Measurements from ENCODE around the gene TOP1.

Gene TOP1

DNA sequence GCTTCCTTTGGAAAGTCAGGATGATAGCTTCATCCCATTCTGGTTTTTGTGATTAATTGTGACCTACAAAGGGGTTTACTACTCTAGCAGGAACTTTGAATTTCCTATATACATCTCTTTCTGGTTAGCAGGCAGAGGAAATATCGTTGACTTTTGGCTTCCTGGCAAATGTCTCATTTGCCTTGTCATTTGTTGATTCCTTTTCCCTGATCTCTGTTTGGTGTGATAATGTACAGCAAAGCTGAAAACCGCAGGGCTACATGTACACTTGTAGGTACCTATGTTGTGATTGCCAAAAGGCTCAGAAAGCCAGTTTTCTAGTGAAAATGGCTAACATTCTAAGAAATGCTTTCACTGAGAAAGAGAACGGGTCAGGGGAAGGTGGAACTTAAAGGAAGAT is 44.3 kb downstream of the TOP1 start:
- Histone ChIP-seq H3K4me2 (ENCODE audit: low read length) (no peak overlapping the region), H3F3A (ENCODE audit: control insufficient read depth, insufficient read depth) (no peaks in the 10 kb centered on the region), H3K9me2 (replicated peaks; ENCODE audit: control insufficient read depth, low read length) (no peaks in the 10 kb centered on the region), H3K9me3 (ENCODE audit: control insufficient read depth, insufficient read depth, low read length) (no peaks in the 10 kb centered on the region), H3K36me3 (ENCODE audit: control insufficient read depth, low read length) (peaks cover 80% of the 10 kb centered on the region), H4K20me1 (ENCODE audit: control insufficient read depth, insufficient read depth, low read depth, low read length) (no peaks in the 10 kb centered on the region), H3K27me3 (ENCODE audit: control insufficient read depth, low read length) (no peaks in the 10 kb centered on the region), H3K79me2 (ENCODE audit: control insufficient read depth, low read length) (peaks cover 93% of the 10 kb centered on the region), H3K4me1 (ENCODE audit: control insufficient read depth, low read length) (peaks cover 29% of the 10 kb centered on the region), H3K27ac (ENCODE audit: low read depth, low read length) (no peak overlapping the region), H3K4me3 (ENCODE audit: low read length) (no peak overlapping the region)
- TF ChIP-seq, protein P1, sequence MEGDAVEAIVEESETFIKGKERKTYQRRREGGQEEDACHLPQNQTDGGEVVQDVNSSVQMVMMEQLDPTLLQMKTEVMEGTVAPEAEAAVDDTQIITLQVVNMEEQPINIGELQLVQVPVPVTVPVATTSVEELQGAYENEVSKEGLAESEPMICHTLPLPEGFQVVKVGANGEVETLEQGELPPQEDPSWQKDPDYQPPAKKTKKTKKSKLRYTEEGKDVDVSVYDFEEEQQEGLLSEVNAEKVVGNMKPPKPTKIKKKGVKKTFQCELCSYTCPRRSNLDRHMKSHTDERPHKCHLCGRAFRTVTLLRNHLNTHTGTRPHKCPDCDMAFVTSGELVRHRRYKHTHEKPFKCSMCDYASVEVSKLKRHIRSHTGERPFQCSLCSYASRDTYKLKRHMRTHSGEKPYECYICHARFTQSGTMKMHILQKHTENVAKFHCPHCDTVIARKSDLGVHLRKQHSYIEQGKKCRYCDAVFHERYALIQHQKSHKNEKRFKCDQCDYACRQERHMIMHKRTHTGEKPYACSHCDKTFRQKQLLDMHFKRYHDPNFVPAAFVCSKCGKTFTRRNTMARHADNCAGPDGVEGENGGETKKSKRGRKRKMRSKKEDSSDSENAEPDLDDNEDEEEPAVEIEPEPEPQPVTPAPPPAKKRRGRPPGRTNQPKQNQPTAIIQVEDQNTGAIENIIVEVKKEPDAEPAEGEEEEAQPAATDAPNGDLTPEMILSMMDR (IDR thresholded peaks at IDR 0.05; ENCODE audit: low read depth, low read length, poor library complexity, severe bottlenecking) = no peak
- no peak for TF ChIP-seq EZH2phosphoT487 (IDR thresholded peaks at IDR 0.05; ENCODE audit: borderline replicate concordance, low read length)

DNA sequence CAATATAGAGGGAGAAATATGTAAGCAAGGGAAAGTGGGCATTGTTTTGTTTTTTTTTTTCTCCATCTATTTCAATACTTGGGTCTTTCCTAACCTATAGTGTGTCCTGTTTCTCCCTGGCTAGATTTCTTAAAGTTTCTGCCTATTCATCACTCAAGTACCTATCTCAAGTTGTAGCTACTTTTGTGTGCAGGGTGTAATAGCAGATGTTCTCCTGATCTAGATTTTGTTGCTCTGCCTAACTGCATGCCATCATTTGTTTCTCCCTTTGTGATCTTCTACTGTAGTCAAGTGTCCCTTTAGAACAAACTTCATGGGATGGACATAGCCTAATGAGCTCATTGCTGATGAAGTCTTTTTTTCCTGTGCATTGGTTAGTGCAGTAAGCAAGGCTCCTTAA is 45.8 kb downstream of the TOP1 start:
- no peaks in the 10 kb centered on the region for H3F3A ChIP-seq (ENCODE audit: control insufficient read depth, insufficient read depth)
- H3K4me3 ChIP-seq (ENCODE audit: low read length) = no peak overlapping the region
- no peak overlapping the region for H3K4me2 ChIP-seq (ENCODE audit: low read length)
- H3K4me1 ChIP-seq (ENCODE audit: control insufficient read depth, low read length) = peaks cover 33% of the 10 kb centered on the region
- H3K27me3 ChIP-seq (ENCODE audit: control insufficient read depth, low read length) = no peaks in the 10 kb centered on the region
- H3K79me2 ChIP-seq (ENCODE audit: control insufficient read depth, low read length) = peaks cover 87% of the 10 kb centered on the region
- TF ChIP-seq EZH2phosphoT487 (IDR thresholded peaks at IDR 0.05; ENCODE audit: borderline replicate concordance, low read length) = no peak
- TF ChIP-seq, protein P1 (IDR thresholded peaks at IDR 0.05; ENCODE audit: low read depth, low read length, poor library complexity, severe bottlenecking) = no peak
- H3K9me3 ChIP-seq (ENCODE audit: control insufficient read depth, insufficient read depth, low read length) = no peaks in the 10 kb centered on the region
- no peaks in the 10 kb centered on the region for H4K20me1 ChIP-seq (ENCODE audit: control insufficient read depth, insufficient read depth, low read depth, low read length)
- H3K27ac ChIP-seq (ENCODE audit: low read depth, low read length) = no peak overlapping the region
- H3K36me3 ChIP-seq (ENCODE audit: control insufficient read depth, low read length) = peaks cover 85% of the 10 kb centered on the region
- no peaks in the 10 kb centered on the region for H3K9me2 ChIP-seq (replicated peaks; ENCODE audit: control insufficient read depth, low read length)

DNA sequence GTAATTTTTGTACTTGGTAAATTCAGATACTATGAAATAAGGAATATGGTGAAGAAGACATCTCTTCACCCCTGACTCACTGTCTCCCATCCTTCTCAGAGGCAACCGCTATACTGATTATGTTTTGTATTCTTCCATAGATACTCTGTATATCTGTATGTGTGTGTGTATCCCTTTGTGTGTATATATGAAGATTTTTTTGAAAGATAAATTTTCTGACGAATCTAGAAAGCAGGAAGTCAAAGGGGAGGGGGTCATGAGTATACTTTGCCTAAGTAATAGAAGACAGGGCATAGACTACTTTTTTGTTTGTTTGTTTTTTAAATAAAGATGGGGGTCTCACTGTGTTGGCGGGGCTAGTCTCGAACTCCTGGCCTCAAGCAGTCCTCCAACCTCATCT is 48.2 kb downstream of the TOP1 start:
- no peaks in the 10 kb centered on the region for H3K27me3 ChIP-seq (ENCODE audit: control insufficient read depth, low read length)
- H3K27ac ChIP-seq (ENCODE audit: low read depth, low read length) = no peak overlapping the region
- peaks cover 33% of the 10 kb centered on the region for H3K4me1 ChIP-seq (ENCODE audit: control insufficient read depth, low read length)
- H3K9me2 ChIP-seq (replicated peaks; ENCODE audit: control insufficient read depth, low read length) = no peaks in the 10 kb centered on the region
- peaks cover 64% of the 10 kb centered on the region for H3K79me2 ChIP-seq (ENCODE audit: control insufficient read depth, low read length)
- H3K4me2 ChIP-seq (ENCODE audit: low read length) = no peak overlapping the region
- no peak overlapping the region for H3K4me3 ChIP-seq (ENCODE audit: low read length)
- no peak for TF ChIP-seq EZH2phosphoT487 (IDR thresholded peaks at IDR 0.05; ENCODE audit: borderline replicate concordance, low read length)
- TF ChIP-seq, protein P1 (IDR thresholded peaks at IDR 0.05; ENCODE audit: low read depth, low read length, poor library complexity, severe bottlenecking) = no peak
- H3F3A ChIP-seq (ENCODE audit: control insufficient read depth, insufficient read depth) = peaks cover 4% of the 10 kb centered on the region; the same call in 1 of the 2 replicates
- no peaks in the 10 kb centered on the region for H4K20me1 ChIP-seq (ENCODE audit: control insufficient read depth, insufficient read depth, low read depth, low read length)
- H3K36me3 ChIP-seq (ENCODE audit: control insufficient read depth, low read length) = peaks cover 90% of the 10 kb centered on the region
- H3K9me3 ChIP-seq (ENCODE audit: control insufficient read depth, insufficient read depth, low read length) = no peaks in the 10 kb centered on the region
